Measurements from ENCODE around the gene SAMD4A.

GRCh38 chr14:54724676-54725325 lies 157.9 kb downstream of the SAMD4A start:
- TF ChIP-seq CTCF (IDR thresholded peaks at IDR 0.05) (no peak), POLR2A (IDR thresholded peaks at IDR 0.05) (no peak)

Measured in tibial nerve (tissue), 3 donors.